HepG2 (cell line): ENCODE results near the gene BMP2K. TPM values are rescaled to one million over a fixed set of nuclear protein-coding genes. Genes with fewer than 3 reads are reported as not detected.
A peak's percentile ranks its signal among the peaks of the same experiment; 100 is the strongest.

Source experiments
- AGO1 ChIP-seq: fragments of 200-400 bp; formaldehyde crosslinking; IDR thresholded peaks from 2 replicates; pipeline ENCODE4 v1.6.1; 2017; ENCODE audit warnings: mild to moderate bottlenecking, low read depth, low read length, moderate library complexity; ENCODE audit not compliant: poor library complexity, severe bottlenecking
- ATRX ChIP-seq: sonication (generic); formaldehyde crosslinking; IDR thresholded peaks from 2 replicates; pipeline ENCODE4 v1.4.0; 2020; ENCODE audit warnings: missing genetic modification reagents, borderline replicate concordance
- CENPT ChIP-seq: sonication (generic); formaldehyde crosslinking; IDR thresholded peaks from 2 replicates; pipeline ENCODE4 v1.8.0; 2022; ENCODE audit warnings: low read depth, mild to moderate bottlenecking, moderate library complexity, missing genetic modification reagents
- CHD4 ChIP-seq: fragments of 200-600 bp; sonication (generic); IDR thresholded peaks from 2 replicates; pipeline ENCODE4 v1.7.0; 2017; ENCODE audit warnings: mild to moderate bottlenecking, low read length, borderline replicate concordance
- ETV6 ChIP-seq: sonication (generic); formaldehyde crosslinking; conservative IDR thresholded peaks from 2 replicates; pipeline ENCODE4 v1.4.0; 2020; ENCODE audit warnings: missing genetic modification reagents
- FOXO4 ChIP-seq: sonication (generic); formaldehyde crosslinking; conservative IDR thresholded peaks from 2 replicates; pipeline ENCODE4 v1.8.1; 2023; ENCODE audit warnings: missing genetic modification reagents
- HOXA9 ChIP-seq: sonication (generic); formaldehyde crosslinking; IDR thresholded peaks from 2 replicates; pipeline ENCODE4 v1.8.1; 2022; ENCODE audit warnings: missing genetic modification reagents, mild to moderate bottlenecking, moderate library complexity, borderline replicate concordance
- HOXD1 ChIP-seq: sonication (generic); formaldehyde crosslinking; IDR thresholded peaks from 2 replicates; pipeline ENCODE4 v1.5.0; 2020; ENCODE audit warnings: missing genetic modification reagents
- KLF13 ChIP-seq: sonication (generic); formaldehyde crosslinking; IDR thresholded peaks from 2 replicates; pipeline ENCODE4 v1.4.0; 2020; ENCODE audit warnings: mild to moderate bottlenecking, missing genetic modification reagents
- PLSCR1 ChIP-seq: sonication (generic); formaldehyde crosslinking; IDR thresholded peaks from 2 replicates; pipeline ENCODE4 v1.5.0; 2020; ENCODE audit warnings: missing genetic modification reagents, mild to moderate bottlenecking, borderline replicate concordance
- RAD51 ChIP-seq: fragments of 450-650 bp; IDR thresholded peaks from 2 replicates; pipeline ENCODE4 v1.6.1; 2016; ENCODE audit warnings: borderline replicate concordance
- REPIN1 ChIP-seq: sonication (generic); formaldehyde crosslinking; IDR thresholded peaks from 2 replicates; pipeline ENCODE4 v1.8.0; 2022; ENCODE audit warnings: missing genetic modification reagents, low read depth, mild to moderate bottlenecking, borderline replicate concordance
- RORA ChIP-seq: sonication (generic); formaldehyde crosslinking; IDR thresholded peaks from 2 replicates; pipeline ENCODE4 v1.5.0; 2020; ENCODE audit warnings: mild to moderate bottlenecking, missing genetic modification reagents, moderate library complexity
- SNAPC2 ChIP-seq: sonication (generic); formaldehyde crosslinking; IDR thresholded peaks from 2 replicates; pipeline ENCODE4 v1.8.1; 2022; ENCODE audit warnings: mild to moderate bottlenecking, missing genetic modification reagents
- SOX13 ChIP-seq, 3 experiments: fragments of 450-650 bp in 1 of 3; sonication (generic) in 1 of 3; formaldehyde crosslinking in 1 of 3; IDR thresholded peaks in 2 of 3; conservative IDR thresholded peaks in 1 of 3; 2 replicates each; pipeline versions ENCODE4 v1.5.0 to v1.6.1; 2016 to 2020; ENCODE audit warnings: antibody characterized with exemption in 1 of 3, mild to moderate bottlenecking in 1 of 3, missing compliant biosample characterization in 1 of 3, missing genetic modification reagents in 1 of 3, moderate library complexity in 1 of 3
- SYNCRIP ChIP-seq: fragments of 200-400 bp; formaldehyde crosslinking; IDR thresholded peaks from 2 replicates; pipeline ENCODE4 v1.6.1; 2018; ENCODE audit warnings: mild to moderate bottlenecking, low read depth, low read length; ENCODE audit not compliant: insufficient read depth
- THAP11 ChIP-seq: IDR thresholded peaks from 2 replicates; pipeline ENCODE4 v1.6.1; 2016; ENCODE audit warnings: missing biosample characterization, missing genetic modification reagents
- TRIM22 ChIP-seq: fragments of 450-650 bp; IDR thresholded peaks from 2 replicates; pipeline ENCODE4 v1.6.1; 2017
- ZEB1 ChIP-seq: IDR thresholded peaks from 2 replicates; pipeline ENCODE4 v1.6.1; 2012; ENCODE audit warnings: mild to moderate bottlenecking, low read depth, inconsistent platforms; ENCODE audit not compliant: insufficient replicate concordance
- ZFY ChIP-seq: sonication (generic); formaldehyde crosslinking; IDR thresholded peaks from 2 replicates; pipeline ENCODE4 v1.4.0; 2020; ENCODE audit warnings: missing genetic modification reagents
- ZNF138 ChIP-seq: sonication (generic); formaldehyde crosslinking; IDR thresholded peaks from 2 replicates; pipeline ENCODE4 v1.5.0; 2020; ENCODE audit warnings: mild to moderate bottlenecking, low read depth, missing genetic modification reagents
- ZNF337 ChIP-seq: sonication (generic); formaldehyde crosslinking; IDR thresholded peaks from 2 replicates; pipeline ENCODE4 v1.5.1; 2020; ENCODE audit warnings: missing genetic modification reagents, low read depth, mild to moderate bottlenecking, borderline replicate concordance
- ZNF460 ChIP-seq: sonication (generic); formaldehyde crosslinking; IDR thresholded peaks from 2 replicates; pipeline ENCODE4 v1.5.1; 2020; ENCODE audit warnings: missing genetic modification reagents, mild to moderate bottlenecking, borderline replicate concordance
- ZNF879 ChIP-seq: sonication (generic); formaldehyde crosslinking; IDR thresholded peaks from 2 replicates; pipeline ENCODE4 v1.8.1; 2023; ENCODE audit warnings: missing genetic modification reagents
- ZSCAN31 ChIP-seq: sonication (generic); formaldehyde crosslinking; IDR thresholded peaks from 2 replicates; pipeline ENCODE4 v1.5.0; 2020; ENCODE audit warnings: low read depth, mild to moderate bottlenecking, missing genetic modification reagents
- polyA plus RNA-seq, 8 experiments: library from polyadenylated mRNA; depleted of rRNA in 3 of 8; stranded (reverse) in 7 of 8; unstranded in 1 of 8; fragments of >200 nt; fragmentation: Illumina TruSeq in 4 of 8; extraction: Trizol in 4 of 8; gene quantifications; 2 replicates each; pipeline versions ENCODE4 v1.2.1 to v1.2.3, GENCODE V29; 2011 to 2016; ENCODE audit warnings: low read depth in 4 of 8, missing spikeins in 1 of 8, mixed read lengths in 1 of 8; ENCODE audit not compliant: insufficient read depth in 1 of 8
- total RNA-seq, 5 experiments: library from RNA; depleted of rRNA; stranded (reverse); fragments of >200 nt; fragmentation: Illumina TruSeq; extraction: Trizol; gene quantifications; 2 replicates each; pipeline ENCODE4 v1.2.3, GENCODE V29; 2016; ENCODE audit warnings: low read depth in 1 of 5

The BMP2K gene
- total and polyA plus RNA-seq, 2 of the 13 experiments (the other 11 are each of a cell fraction or from before 2014, with no cell fraction given): 8.6 to 15.2 TPM

- TF ChIP-seq ZNF460 (CRISPR knock-in tag) (no peak; the same call in 1 of the 2 replicates), ZNF879 (CRISPR knock-in tag) (no peak), SOX13 (IDR thresholded peaks at IDR 0.05) (peak; percentile 81), SOX13 (CRISPR knock-in tag; conservative IDR thresholded peaks at IDR 0.05 in 1 of 2, IDR thresholded peaks at IDR 0.05 in 1 of 2) (peak in 1 of 2 experiments; percentile 93; a peak in 2 of 4 replicates), ETV6 (CRISPR knock-in tag) (no peak), THAP11 (CRISPR knock-in tag) (peak; percentile 71), HOXA9 (no peak), ZNF138 (CRISPR knock-in tag) (no peak), RORA (no peak), ZNF337 (CRISPR knock-in tag) (no peak), SNAPC2 (no peak), CHD4 (peak; percentile 38; the same call in 1 of the 2 replicates), ZFY (CRISPR knock-in tag) (no peak), RAD51 (no peak), REPIN1 (CRISPR knock-in tag) (no peak), AGO1 (no peak), TRIM22 (no peak), ZEB1 (no peak), HOXD1 (CRISPR knock-in tag) (no peak), SYNCRIP (no peak), ZSCAN31 (CRISPR knock-in tag) (no peak), CENPT (CRISPR knock-in tag) (no peak), PLSCR1 (CRISPR knock-in tag) (no peak), KLF13 (CRISPR knock-in tag) (no peak), FOXO4 (CRISPR knock-in tag) (no peak), ATRX (CRISPR knock-in tag) (no peak)
Observed at GRCh38 chr4:78862314-78862737, 86.2 kb downstream of the BMP2K start (continued).
